Upper lobe of left lung (tissue), 6 donors: ENCODE results near the gene CEP78. TPM values are rescaled to one million over a fixed set of nuclear protein-coding genes. Genes with fewer than 3 reads are reported as not detected.

Source experiments
- ATAC-seq, 2 donors: fragments of 200-7000 bp; cut with Tn5 transposase; one replicate each; pipeline ENCODE4 v1.9.1; 2022; ENCODE audit warnings: mild to moderate bottlenecking in 2 of 2, moderate library complexity in 2 of 2; ENCODE audit not compliant: low FRiP score in 2 of 2
- DNase-seq, 2 donors: peaks; one replicate each; pipeline ENCODE4 v3.0.0-alpha.2; 2019 to 2020
- H3K27ac ChIP-seq, 4 donors: fragments of 200-600 bp; sonication (generic); one replicate each; pipeline ENCODE4 v1.5.1; 2016 to 2019
- H3K27me3 ChIP-seq, 4 donors: fragments of 200-600 bp; sonication (generic); one replicate each; pipeline ENCODE4 v1.5.1; 2017 to 2019
- H3K36me3 ChIP-seq, 4 donors: fragments of 200-600 bp; sonication (generic); one replicate each; pipeline ENCODE4 v1.5.1; 2016 to 2019
- H3K4me1 ChIP-seq, 4 donors: fragments of 200-600 bp; sonication (generic); one replicate each; pipeline ENCODE4 v1.5.1; 2018 to 2019
- H3K4me3 ChIP-seq, 4 donors: fragments of 200-600 bp; sonication (generic); one replicate each; pipeline ENCODE4 v1.5.1; 2017 to 2019; ENCODE audit warnings: mild to moderate bottlenecking in 2 of 4, moderate library complexity in 1 of 4
- H3K9me3 ChIP-seq, 4 donors: fragments of 200-600 bp; sonication (generic); one replicate each; pipeline ENCODE4 v1.5.1; 2018 to 2019
- EP300 ChIP-seq, 4 donors: sonication (generic); formaldehyde crosslinking; IDR thresholded peaks; one replicate each; pipeline ENCODE4 v1.5.1; 2017; ENCODE audit warnings: antibody characterized with exemption in 4 of 4, control low read depth in 2 of 4
- POLR2A ChIP-seq, 4 donors: fragments of 450-650 bp; IDR thresholded peaks; one replicate each; pipeline ENCODE4 v1.5.1; 2016 to 2017; ENCODE audit warnings: antibody characterized with exemption in 4 of 4, mild to moderate bottlenecking in 2 of 4
- POLR2AphosphoS5 ChIP-seq, 2 donors: sonication (generic); formaldehyde crosslinking; IDR thresholded peaks; one replicate each; pipeline ENCODE4 v1.5.1; 2017; ENCODE audit warnings: antibody characterized with exemption in 2 of 2
- WGBS, 2 donors: methylation state at CpG; one replicate each; pipeline ENCODE4 v1.1.5; 2017 to 2018; 5-methylcytosine and 5-hydroxymethylcytosine counted together
- total RNA-seq, 6 donors: library from RNA; depleted of rRNA in 4 of 6; stranded (reverse); fragments of >200 nt in 4 of 6; gene quantifications; one replicate each; pipeline versions ENCODE4 v1.1.0 to v1.2.1, GENCODE V29; 2016 to 2021
- TF ChIP-seq, protein P1 (sequence below), 6 experiments: fragments of 450-650 bp in 4 of 6; fragments of 200-600 bp in 2 of 6; sonication (generic) in 2 of 6; IDR thresholded peaks; one replicate each; pipeline ENCODE4 v1.5.1; 2016 to 2019; ENCODE audit warnings: antibody characterized with exemption in 6 of 6
- donor health status: DM: no; HTN: no; CAD: no; lungs with moderate emphysema.
- donor health status: DM: no; HTN: yes; CAD: no; lungs with severe emphysema.

Gene CEP78
- total RNA-seq, 6 donors from 2014 or later = 7.3 to 26.4 (median 11.9) TPM

DNA sequence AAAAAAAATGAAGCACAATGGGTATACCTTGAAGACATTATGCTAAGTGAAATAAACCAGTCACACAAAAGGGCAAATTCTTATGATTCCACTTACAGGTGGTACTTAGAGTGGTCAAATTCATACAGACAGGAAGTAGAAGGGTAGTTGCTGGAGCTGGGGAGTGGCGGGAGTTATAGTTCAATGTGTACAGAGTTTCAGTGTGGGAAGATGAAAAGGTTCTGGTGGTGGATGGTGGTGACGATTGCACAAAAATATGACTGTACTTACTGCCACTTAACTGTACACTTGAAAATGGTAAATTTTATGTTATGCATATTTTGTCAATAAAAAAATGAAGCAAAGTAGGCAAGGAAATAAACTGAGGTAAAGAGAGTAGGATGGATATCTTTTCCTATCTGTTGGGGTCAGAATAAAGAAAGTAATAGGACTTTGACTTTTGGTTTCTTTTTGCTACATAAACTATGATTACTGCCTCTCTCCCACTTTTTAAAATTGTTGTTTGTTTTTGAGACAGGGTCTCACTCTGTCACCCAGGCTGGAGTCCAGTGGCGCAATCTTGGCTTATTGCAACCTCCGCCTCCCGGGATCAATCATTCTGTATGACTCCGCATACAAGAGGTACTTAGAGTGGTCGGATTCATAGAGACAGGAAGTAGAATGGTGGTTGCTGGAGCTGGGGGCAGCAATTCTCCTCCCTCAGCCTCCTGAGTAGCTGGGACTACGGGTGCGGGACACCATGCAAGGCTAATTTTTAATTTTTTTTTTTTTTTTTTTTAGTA, 57.0 kb downstream of the CEP78 start:
- peak overlapping the region in 1 of 4 donors; percentile 10 for H3K4me3 ChIP-seq
- peaks cover 0 to 6% (median 0%) of the 10 kb centered on the region in 4 donors for H3K27me3 ChIP-seq
- TF ChIP-seq EP300 (IDR thresholded peaks at IDR 0.05) (no peak), POLR2AphosphoS5 (IDR thresholded peaks at IDR 0.05) (no peak), POLR2A (IDR thresholded peaks at IDR 0.05) (no peak)
- TF ChIP-seq, protein P1, sequence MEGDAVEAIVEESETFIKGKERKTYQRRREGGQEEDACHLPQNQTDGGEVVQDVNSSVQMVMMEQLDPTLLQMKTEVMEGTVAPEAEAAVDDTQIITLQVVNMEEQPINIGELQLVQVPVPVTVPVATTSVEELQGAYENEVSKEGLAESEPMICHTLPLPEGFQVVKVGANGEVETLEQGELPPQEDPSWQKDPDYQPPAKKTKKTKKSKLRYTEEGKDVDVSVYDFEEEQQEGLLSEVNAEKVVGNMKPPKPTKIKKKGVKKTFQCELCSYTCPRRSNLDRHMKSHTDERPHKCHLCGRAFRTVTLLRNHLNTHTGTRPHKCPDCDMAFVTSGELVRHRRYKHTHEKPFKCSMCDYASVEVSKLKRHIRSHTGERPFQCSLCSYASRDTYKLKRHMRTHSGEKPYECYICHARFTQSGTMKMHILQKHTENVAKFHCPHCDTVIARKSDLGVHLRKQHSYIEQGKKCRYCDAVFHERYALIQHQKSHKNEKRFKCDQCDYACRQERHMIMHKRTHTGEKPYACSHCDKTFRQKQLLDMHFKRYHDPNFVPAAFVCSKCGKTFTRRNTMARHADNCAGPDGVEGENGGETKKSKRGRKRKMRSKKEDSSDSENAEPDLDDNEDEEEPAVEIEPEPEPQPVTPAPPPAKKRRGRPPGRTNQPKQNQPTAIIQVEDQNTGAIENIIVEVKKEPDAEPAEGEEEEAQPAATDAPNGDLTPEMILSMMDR (IDR thresholded peaks at IDR 0.05) = no peak
- no peaks in the 10 kb centered on the region for H3K9me3 ChIP-seq
- H3K36me3 ChIP-seq = no peaks in the 10 kb centered on the region
- no peak for DNase-seq
- H3K4me1 ChIP-seq = peaks cover 19 to 27% (median 23%) of the 10 kb centered on the region in 4 donors
- 51 to 63% methylated on average over 9 of the region's 9 CpGs for WGBS, 2 donors
- ATAC-seq = no peak
- no peak overlapping the region for H3K27ac ChIP-seq

DNA sequence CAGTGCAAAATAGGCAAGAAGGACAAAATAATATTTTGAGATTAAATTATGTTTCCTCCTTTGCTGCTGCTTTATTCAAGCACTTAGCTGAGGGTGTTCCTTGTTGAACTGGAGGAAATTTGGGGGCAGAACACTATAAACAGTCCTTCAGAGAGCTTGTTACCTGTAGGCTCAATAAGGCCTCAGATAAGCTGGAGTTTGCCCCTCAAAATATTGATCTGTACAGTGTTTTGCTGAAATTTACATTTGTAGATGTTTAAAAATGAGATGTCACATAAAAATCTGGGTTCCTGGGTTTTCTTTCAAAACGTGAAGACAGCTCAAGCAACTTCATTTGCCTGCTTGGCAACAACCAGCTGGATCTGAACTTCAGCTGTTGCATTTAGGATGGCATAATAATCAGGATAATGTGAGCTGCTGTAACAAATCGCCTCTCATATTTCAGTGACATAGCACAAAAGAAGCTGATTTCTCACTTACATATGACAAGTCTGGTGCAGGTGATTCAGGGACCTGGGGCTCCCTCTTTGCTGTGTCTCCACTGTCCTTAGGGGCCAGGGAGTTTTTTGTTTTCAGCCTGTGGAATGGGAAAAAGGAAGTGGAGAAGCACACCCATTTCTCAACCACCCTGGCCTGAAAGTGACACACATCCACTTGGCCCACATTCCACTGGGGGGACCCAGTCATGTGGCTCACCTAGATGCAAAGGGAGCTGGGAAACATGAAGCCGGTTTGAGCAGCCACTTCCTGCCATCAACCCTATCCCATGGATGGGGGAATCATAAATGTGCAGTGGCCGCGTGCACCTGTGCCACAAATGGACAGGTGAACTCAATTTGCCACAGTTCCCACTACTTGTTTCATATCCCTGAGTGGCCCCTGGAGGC, 58.7 kb downstream of the CEP78 start:
- H3K27ac ChIP-seq = no peak overlapping the region
- H3K27me3 ChIP-seq = peaks cover 0 to 13% (median 1%) of the 10 kb centered on the region in 4 donors
- TF ChIP-seq EP300 (IDR thresholded peaks at IDR 0.05) = no peak
- TF ChIP-seq, protein P1 (IDR thresholded peaks at IDR 0.05) = no peak
- TF ChIP-seq POLR2AphosphoS5 (IDR thresholded peaks at IDR 0.05) = no peak
- no peak for TF ChIP-seq POLR2A (IDR thresholded peaks at IDR 0.05)
- peaks cover 22 to 34% (median 29%) of the 10 kb centered on the region in 4 donors for H3K4me1 ChIP-seq
- H3K4me3 ChIP-seq = no peak overlapping the region
- no peaks in the 10 kb centered on the region for H3K36me3 ChIP-seq
- WGBS, 2 donors = 72 to 80% methylated on average over 4 to 5 of the region's 5 CpGs
- no peaks in the 10 kb centered on the region for H3K9me3 ChIP-seq
- ATAC-seq (no peak), DNase-seq (no peak)

DNA sequence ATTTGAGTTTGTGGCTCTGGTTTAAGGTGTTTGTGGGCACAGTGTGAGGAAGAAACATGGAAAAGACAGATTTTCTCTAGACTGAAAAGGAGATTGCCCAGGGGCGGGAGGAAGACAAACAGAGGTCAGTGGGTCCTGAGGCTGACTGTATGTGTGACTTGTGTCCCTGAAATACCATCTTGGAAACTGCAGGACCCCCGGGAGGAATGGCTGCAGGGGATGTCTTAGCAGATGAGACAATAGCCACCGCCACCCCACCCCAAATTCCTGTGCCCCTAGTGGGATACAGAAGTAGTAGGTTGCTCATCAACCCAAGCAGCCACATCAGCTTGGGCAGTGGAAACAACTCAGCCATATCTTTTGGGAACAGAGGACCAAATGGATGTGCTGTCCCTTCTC, 59.3 kb downstream of the CEP78 start:
- Histone ChIP-seq H3K27me3 (peaks cover 0 to 13% (median 1%) of the 10 kb centered on the region in 4 donors), H3K27ac (no peak overlapping the region), H3K4me3 (no peak overlapping the region), H3K36me3 (no peaks in the 10 kb centered on the region), H3K9me3 (no peaks in the 10 kb centered on the region), H3K4me1 (peaks cover 22 to 34% (median 29%) of the 10 kb centered on the region in 4 donors)
- DNase-seq = no peak
- no peak for ATAC-seq
- WGBS, 2 donors = 88 to 92% methylated on average over 3 of the region's 3 CpGs
- TF ChIP-seq POLR2A (IDR thresholded peaks at IDR 0.05) = no peak
- TF ChIP-seq, protein P1 (IDR thresholded peaks at IDR 0.05) = no peak
- TF ChIP-seq POLR2AphosphoS5 (IDR thresholded peaks at IDR 0.05) = no peak
- no peak for TF ChIP-seq EP300 (IDR thresholded peaks at IDR 0.05)

DNA sequence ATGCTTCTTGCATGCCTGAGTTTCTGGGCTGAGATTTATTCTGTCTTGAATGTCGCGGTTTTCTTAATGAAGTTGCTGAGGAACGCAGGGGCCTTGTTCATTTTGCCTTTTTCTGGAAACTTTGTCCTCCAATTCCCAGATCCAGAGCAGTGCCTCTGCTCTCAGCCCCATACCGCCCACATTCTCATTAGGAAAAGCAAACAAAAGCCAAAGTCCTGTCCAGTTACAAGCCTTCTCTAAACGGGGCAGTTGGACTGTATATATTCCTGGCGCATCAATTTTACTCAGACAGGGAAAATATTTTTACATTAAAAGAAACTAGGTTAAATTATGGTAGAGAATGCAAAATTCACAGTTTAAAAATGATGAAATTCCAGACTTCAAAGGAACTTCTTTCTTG, 59.9 kb downstream of the CEP78 start:
- no peak for ATAC-seq
- WGBS, 2 donors = 60 to 71% methylated on average over 6 of the region's 6 CpGs
- no peak for TF ChIP-seq EP300 (IDR thresholded peaks at IDR 0.05)
- TF ChIP-seq POLR2A (IDR thresholded peaks at IDR 0.05) = no peak
- TF ChIP-seq, protein P1 (IDR thresholded peaks at IDR 0.05) = no peak
- TF ChIP-seq POLR2AphosphoS5 (IDR thresholded peaks at IDR 0.05) = no peak
- H3K9me3 ChIP-seq = no peaks in the 10 kb centered on the region
- H3K27ac ChIP-seq = peak overlapping the region in 1 of 4 donors; percentile 45
- H3K4me3 ChIP-seq = peak overlapping the region in 3 of 4 donors; percentile 43 to 62 (median 59)
- DNase-seq = no peak
- no peaks in the 10 kb centered on the region for H3K36me3 ChIP-seq
- peaks cover 22 to 34% (median 29%) of the 10 kb centered on the region in 4 donors for H3K4me1 ChIP-seq
- peaks cover 0 to 13% (median 1%) of the 10 kb centered on the region in 4 donors for H3K27me3 ChIP-seq
